GM23248 (cell line): ENCODE data around the gene SDR42E2.

Experiments
- EZH2 ChIP-seq: fragments of 200-600 bp; sonication (generic); IDR thresholded peaks from 2 replicates; pipeline ENCODE4 v1.6.1; 2018; ENCODE audit warnings: antibody characterized with exemption, mild to moderate bottlenecking; ENCODE audit not compliant: insufficient read depth, poor library complexity, severe bottlenecking
- EZH2phosphoT487 ChIP-seq: fragments of 200-600 bp; sonication (generic); IDR thresholded peaks from 2 replicates; pipeline ENCODE4 v1.6.1; 2018; ENCODE audit warnings: antibody characterized with exemption, moderate library complexity, mild to moderate bottlenecking, low read depth; ENCODE audit not compliant: insufficient read depth

DNA sequence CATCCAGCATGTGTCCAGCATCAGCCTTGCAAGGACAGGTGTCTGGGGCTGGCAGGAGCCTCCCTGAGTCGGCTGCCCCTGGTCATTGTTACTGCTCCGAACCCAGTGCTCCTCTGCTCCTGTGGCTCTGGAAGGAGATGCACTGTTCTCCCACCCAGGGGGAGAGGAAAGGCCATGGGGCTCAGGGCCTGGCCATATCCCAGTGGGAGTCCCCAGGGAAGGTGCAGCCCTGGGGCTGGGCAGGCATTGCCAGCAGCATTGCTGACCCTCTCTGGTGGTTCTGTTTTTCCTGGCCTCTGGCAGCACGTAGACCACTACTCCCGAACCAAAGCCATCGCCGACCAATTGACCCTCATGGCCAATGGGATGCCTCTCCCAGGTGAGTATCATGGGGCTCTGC, 9.6 kb downstream of the SDR42E2 start:
- TF ChIP-seq EZH2 (no peak), EZH2phosphoT487 (no peak)
